ENCODE data around the gene KMT2B. TPM values are rescaled to one million over a fixed set of nuclear protein-coding genes. Genes with fewer than 3 reads are reported as not detected.

KMT2B gene
- total and polyA plus RNA-seq, 5 experiments from 2014 or later: 0.60 to 79.2 (median 2.8) TPM

DNA sequence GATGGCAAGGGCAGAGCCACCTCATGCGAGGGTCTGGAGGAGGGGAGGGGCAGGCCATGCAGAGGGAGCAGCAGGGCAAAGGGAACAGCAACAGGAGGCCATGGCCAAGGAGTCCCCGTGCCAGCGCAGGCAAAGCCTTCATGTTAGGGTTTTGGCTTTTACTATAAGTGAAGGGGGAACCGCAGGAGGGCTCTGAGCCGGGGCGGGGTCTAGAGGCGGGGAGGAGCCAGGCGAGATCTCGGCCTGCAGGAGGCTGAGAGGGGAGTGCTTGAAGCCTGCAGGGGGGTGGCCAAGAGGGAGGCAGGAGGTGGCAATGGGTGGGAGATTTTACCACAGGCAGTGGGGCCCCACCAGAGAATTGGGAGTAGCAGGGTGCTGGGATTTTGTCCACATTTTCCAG is 63.8 kb downstream of the KMT2B start:
- ATAC-seq: no peak
- no peak overlapping the region for H3K4me3 Mint-ChIP-seq
- H3K27me3 Mint-ChIP-seq: no peaks in the 10 kb centered on the region
- H3K36me3 Mint-ChIP-seq: peaks cover 0 to 2% (median 2%) of the 10 kb centered on the region in 3 donors
- POLR2A ChIA-PET: no interaction called here
- DNase-seq: no peak
- H3K9me3 Mint-ChIP-seq: no peaks in the 10 kb centered on the region
- peaks cover 4 to 8% (median 5%) of the 10 kb centered on the region in 4 donors for H3K4me1 Mint-ChIP-seq
- H3K27ac Mint-ChIP-seq: peak overlapping the region in 1 of 10 donors; percentile 37

DNA sequence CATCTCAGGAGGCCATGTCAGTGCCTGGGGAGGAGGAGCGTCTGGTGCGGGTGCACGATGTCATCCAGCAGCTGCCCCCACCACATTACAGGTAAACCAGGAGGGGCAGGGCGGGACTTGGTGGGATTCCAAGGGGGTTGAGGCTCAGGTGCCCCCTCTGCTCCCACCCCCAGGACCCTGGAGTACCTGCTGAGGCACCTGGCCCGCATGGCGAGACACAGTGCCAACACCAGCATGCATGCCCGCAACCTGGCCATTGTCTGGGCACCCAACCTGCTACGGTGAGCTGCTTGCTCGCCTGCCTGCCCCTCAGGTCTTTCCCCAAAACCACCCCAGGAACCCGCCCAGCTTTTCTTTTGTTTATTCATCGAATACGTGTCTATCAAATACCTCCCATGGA is 64.8 kb downstream of the KMT2B start:
- ATAC-seq: no peak
- Mint-ChIP-seq H3K27ac (no peak overlapping the region), H3K27me3 (no peaks in the 10 kb centered on the region), H3K36me3 (peaks cover 0 to 2% (median 2%) of the 10 kb centered on the region in 3 donors), H3K9me3 (no peaks in the 10 kb centered on the region), H3K4me1 (peaks cover 0 to 4% (median 0%) of the 10 kb centered on the region in 4 donors), H3K4me3 (no peak overlapping the region)
- POLR2A ChIA-PET: no interaction called here
- DNase-seq: no peak

DNA sequence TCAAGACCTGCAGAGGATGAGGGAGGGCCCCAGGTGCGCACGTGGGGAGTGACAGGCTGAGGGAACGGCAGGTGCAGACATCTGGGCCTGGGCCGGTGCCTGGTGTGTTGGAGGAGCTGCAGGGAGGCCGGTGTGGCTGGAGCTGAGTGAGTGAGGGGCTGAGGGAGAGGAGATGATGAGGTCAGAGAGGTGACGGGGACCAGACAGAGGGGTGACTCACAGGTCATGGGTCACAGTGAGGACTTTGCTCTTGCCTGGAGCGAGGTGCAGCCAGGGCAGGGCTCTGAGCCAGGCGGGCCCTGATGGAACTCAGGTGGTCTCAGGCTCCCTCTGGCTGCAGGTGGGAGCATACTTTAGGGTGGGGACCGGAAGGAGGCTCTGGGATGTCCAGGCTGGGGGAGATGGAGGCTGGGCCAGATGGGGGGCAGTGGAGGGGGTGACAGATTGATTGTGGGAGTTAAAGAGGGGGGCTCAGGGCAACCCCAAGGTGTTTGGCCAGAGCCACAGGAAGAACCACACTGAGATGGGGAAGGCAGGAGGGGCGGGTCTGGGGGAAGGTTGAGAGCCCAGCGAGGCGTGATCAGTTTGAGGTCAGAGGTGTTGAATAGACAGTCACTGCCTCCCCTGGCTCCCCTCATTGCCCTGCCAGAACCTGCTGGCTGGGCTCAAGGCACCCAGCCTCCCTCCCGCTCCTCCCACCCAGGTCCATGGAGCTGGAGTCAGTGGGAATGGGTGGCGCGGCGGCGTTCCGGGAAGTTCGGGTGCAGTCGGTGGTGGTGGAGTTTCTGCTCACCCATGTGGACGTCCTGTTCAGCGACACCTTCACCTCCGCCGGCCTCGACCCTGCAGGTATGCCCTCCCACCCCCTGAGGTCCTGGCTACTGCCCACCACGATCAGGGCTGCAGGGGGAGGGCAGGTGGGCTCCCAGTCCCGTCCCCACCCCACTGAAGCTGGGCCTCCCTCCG is 65.9 kb downstream of the KMT2B start:
- H3K4me3 Mint-ChIP-seq: no peak overlapping the region
- ATAC-seq (no peak), DNase-seq (no peak)
- POLR2A ChIA-PET: no interaction called here
- H3K4me1 Mint-ChIP-seq: peaks cover 0 to 4% (median 0%) of the 10 kb centered on the region in 4 donors
- H3K27me3 Mint-ChIP-seq: no peaks in the 10 kb centered on the region
- H3K9me3 Mint-ChIP-seq: no peaks in the 10 kb centered on the region
- H3K27ac Mint-ChIP-seq: peak overlapping the region in 1 of 10 donors; percentile 56
- peaks cover 0 to 2% (median 2%) of the 10 kb centered on the region in 3 donors for H3K36me3 Mint-ChIP-seq

GRCh38 chr19:35784503-35785338 is 66.9 kb downstream of the KMT2B start:
- DNase-seq: no peak
- Mint-ChIP-seq H3K4me1 (peaks cover 0 to 2% (median 0%) of the 10 kb centered on the region in 4 donors), H3K4me3 (no peak overlapping the region), H3K27ac (no peak overlapping the region), H3K27me3 (no peaks in the 10 kb centered on the region), H3K9me3 (no peaks in the 10 kb centered on the region), H3K36me3 (peaks cover 0 to 2% (median 0%) of the 10 kb centered on the region in 3 donors)
- ATAC-seq: no peak
- POLR2A ChIA-PET: no interaction called here

GRCh38 chr19:35785339-35785627 is 67.5 kb downstream of the KMT2B start:
- Mint-ChIP-seq H3K27me3 (no peaks in the 10 kb centered on the region), H3K4me1 (peaks cover 0 to 2% (median 0%) of the 10 kb centered on the region in 4 donors), H3K4me3 (no peak overlapping the region), H3K36me3 (peaks cover 0 to 2% (median 0%) of the 10 kb centered on the region in 3 donors), H3K27ac (no peak overlapping the region), H3K9me3 (no peaks in the 10 kb centered on the region)
- no peak for DNase-seq
- POLR2A ChIA-PET: no interaction called here
- no peak for ATAC-seq

- POLR2A ChIA-PET: no interaction called here
- H3K9me3 Mint-ChIP-seq: no peaks in the 10 kb centered on the region
- DNase-seq (no peak), ATAC-seq (no peak)
- peak overlapping the region in 2 of 10 donors; percentile 30 to 79 for H3K27ac Mint-ChIP-seq
- H3K4me1 Mint-ChIP-seq: peaks cover 0 to 2% (median 0%) of the 10 kb centered on the region in 4 donors
- H3K36me3 Mint-ChIP-seq: no peaks in the 10 kb centered on the region
- H3K27me3 Mint-ChIP-seq: no peaks in the 10 kb centered on the region
- H3K4me3 Mint-ChIP-seq: no peak overlapping the region
These were observed 68.7 kb downstream of the KMT2B start for GRCh38 chr19:35786299-35787160.

- DNase-seq (no peak), ATAC-seq (no peak)
- no peaks in the 10 kb centered on the region for H3K9me3 Mint-ChIP-seq
- peaks cover 0 to 2% (median 0%) of the 10 kb centered on the region in 4 donors for H3K4me1 Mint-ChIP-seq
- H3K4me3 Mint-ChIP-seq: no peak overlapping the region
- POLR2A ChIA-PET: no interaction called here
- peaks cover 0 to 3% (median 3%) of the 10 kb centered on the region in 5 donors for H3K27me3 Mint-ChIP-seq
- H3K36me3 Mint-ChIP-seq: no peaks in the 10 kb centered on the region
- H3K27ac Mint-ChIP-seq: no peak overlapping the region
These were observed 69.5 kb downstream of the KMT2B start for GRCh38 chr19:35787227-35787799.

Other genes with a start within 250 kb of the KMT2B start
- gene KRTDAP, start 227.5 kb upstream of the KMT2B start, total RNA-seq: not detected
- not detected for gene KRTDAP, start 227.5 kb upstream of the KMT2B start, polyA plus RNA-seq
- gene DMKN, start 204.4 kb upstream of the KMT2B start, total RNA-seq: 1 to 10 TPM; 1.8 to 2.6 TPM
- gene DMKN, start 204.4 kb upstream of the KMT2B start, polyA plus RNA-seq: 1 to 10 TPM in 1 of 3 donors, under 1 TPM in 2; 0.27 to 5.8 (median 0.42) TPM
- gene SBSN, start 189.7 kb upstream of the KMT2B start, total RNA-seq: under 1 TPM in 1 of 2 experiments, not detected in 1; 0.31 TPM
- gene SBSN, start 189.7 kb upstream of the KMT2B start, polyA plus RNA-seq: not detected
- not detected for gene GAPDHS, start 184.5 kb upstream of the KMT2B start, total RNA-seq
- not detected for gene GAPDHS, start 184.5 kb upstream of the KMT2B start, polyA plus RNA-seq
- 10 to 100 TPM; 31.1 to 34.3 TPM for gene TMEM147, start 172.4 kb upstream of the KMT2B start, total RNA-seq
- 100 to 1,000 TPM; 151 to 159 (median 157) TPM for gene TMEM147, start 172.4 kb upstream of the KMT2B start, polyA plus RNA-seq
- gene ATP4A, start 154.3 kb upstream of the KMT2B start, total RNA-seq: not detected
- not detected for gene ATP4A, start 154.3 kb upstream of the KMT2B start, polyA plus RNA-seq
- not detected for gene PMIS2, start 131.8 kb upstream of the KMT2B start, total RNA-seq
- gene PMIS2, start 131.8 kb upstream of the KMT2B start, polyA plus RNA-seq: not detected
- 10 to 100 TPM; 27.1 to 29.8 TPM for gene HAUS5, start 105.3 kb upstream of the KMT2B start, total RNA-seq
- 1 to 10 TPM; 6.6 to 7.7 (median 7.2) TPM for gene HAUS5, start 105.3 kb upstream of the KMT2B start, polyA plus RNA-seq
- gene RBM42, start 89.0 kb upstream of the KMT2B start, total RNA-seq: 10 to 100 TPM; 55.5 to 56.2 TPM
- gene RBM42, start 89.0 kb upstream of the KMT2B start, polyA plus RNA-seq: 10 to 100 TPM; 54.1 to 59.7 (median 58.0) TPM
- 1 to 10 TPM in 1 of 2 experiments, under 1 TPM in 1; 0.55 to 1.0 TPM for gene ETV2, start 76.3 kb upstream of the KMT2B start, total RNA-seq
- gene ETV2, start 76.3 kb upstream of the KMT2B start, polyA plus RNA-seq: under 1 TPM in 2 of 3 donors, not detected in 1; 0.27 to 0.47 TPM
- 100 to 1,000 TPM; 197 to 212 TPM for gene COX6B1, start 69.7 kb upstream of the KMT2B start, total RNA-seq
- 100 to 1,000 TPM; 824 to 920 (median 852) TPM for gene COX6B1, start 69.7 kb upstream of the KMT2B start, polyA plus RNA-seq
- gene UPK1A, start 51.5 kb upstream of the KMT2B start, total RNA-seq: not detected
- gene UPK1A, start 51.5 kb upstream of the KMT2B start, polyA plus RNA-seq: not detected
- gene ZBTB32, start 13.4 kb upstream of the KMT2B start, total RNA-seq: under 1 TPM; 0.21 to 0.36 TPM
- gene ZBTB32, start 13.4 kb upstream of the KMT2B start, polyA plus RNA-seq: under 1 TPM; 0.15 to 0.68 (median 0.43) TPM
- 10 to 100 TPM; 79.8 to 82.5 TPM for gene IGFLR1, start 24.4 kb downstream of the KMT2B start, total RNA-seq
- 10 to 100 TPM; 70.2 to 92.7 (median 92.6) TPM for gene IGFLR1, start 24.4 kb downstream of the KMT2B start, polyA plus RNA-seq
- gene U2AF1L4, start 27.4 kb downstream of the KMT2B start, total RNA-seq: 10 to 100 TPM; 52.7 to 53.1 TPM
- 10 to 100 TPM; 43.1 to 93.1 (median 76.6) TPM for gene U2AF1L4, start 27.4 kb downstream of the KMT2B start, polyA plus RNA-seq
- 10 to 100 TPM; 23.0 to 26.2 TPM for gene PSENEN, start 27.6 kb downstream of the KMT2B start, total RNA-seq
- 10 to 100 TPM; 68.7 to 76.5 (median 71.2) TPM for gene PSENEN, start 27.6 kb downstream of the KMT2B start, polyA plus RNA-seq
- gene LIN37, start 30.6 kb downstream of the KMT2B start, total RNA-seq: 10 to 100 TPM; 14.0 to 16.6 TPM
- 10 to 100 TPM in 1 of 3 donors, 1 to 10 TPM in 2; 5.4 to 15.5 (median 8.1) TPM for gene LIN37, start 30.6 kb downstream of the KMT2B start, polyA plus RNA-seq
- gene HSPB6, start 39.0 kb downstream of the KMT2B start, total RNA-seq: not detected
- not detected for gene HSPB6, start 39.0 kb downstream of the KMT2B start, polyA plus RNA-seq
- gene PROSER3, start 40.2 kb downstream of the KMT2B start, total RNA-seq: 10 to 100 TPM; 42.0 to 43.5 TPM
- 1 to 10 TPM; 3.4 to 7.4 (median 5.8) TPM for gene PROSER3, start 40.2 kb downstream of the KMT2B start, polyA plus RNA-seq
- 10 to 100 TPM in 1 of 2 experiments, 1 to 10 TPM in 1; 8.7 to 11.1 TPM for gene ARHGAP33, start 57.6 kb downstream of the KMT2B start, total RNA-seq
- under 1 TPM in 1 of 3 donors, not detected in 2; 0.13 TPM for gene ARHGAP33, start 57.6 kb downstream of the KMT2B start, polyA plus RNA-seq
- gene PRODH2, start 94.8 kb downstream of the KMT2B start, total RNA-seq: not detected
- gene PRODH2, start 94.8 kb downstream of the KMT2B start, polyA plus RNA-seq: not detected
- under 1 TPM in 1 of 2 experiments, not detected in 1; 0.27 TPM for gene NPHS1, start 134.5 kb downstream of the KMT2B start, total RNA-seq
- gene NPHS1, start 134.5 kb downstream of the KMT2B start, polyA plus RNA-seq: under 1 TPM in 1 of 3 donors, not detected in 2; 0.50 TPM
- under 1 TPM; 0.96 to 0.99 TPM for gene KIRREL2, start 138.9 kb downstream of the KMT2B start, total RNA-seq
- gene KIRREL2, start 138.9 kb downstream of the KMT2B start, polyA plus RNA-seq: under 1 TPM; 0.16 to 0.77 (median 0.35) TPM
- not detected for gene APLP1, start 150.6 kb downstream of the KMT2B start, total RNA-seq
- gene APLP1, start 150.6 kb downstream of the KMT2B start, polyA plus RNA-seq: not detected
- gene NFKBID, start 182.5 kb downstream of the KMT2B start, total RNA-seq: 10 to 100 TPM; 42.7 to 48.7 TPM
- 1 to 10 TPM; 1.2 to 2.8 (median 2.5) TPM for gene NFKBID, start 182.5 kb downstream of the KMT2B start, polyA plus RNA-seq
- 10 to 100 TPM; 85.7 to 87.7 TPM for gene HCST, start 184.5 kb downstream of the KMT2B start, total RNA-seq
- 1,000 to 10,000 TPM; 1,254 to 1,751 (median 1,469) TPM for gene HCST, start 184.5 kb downstream of the KMT2B start, polyA plus RNA-seq
- 1 to 10 TPM; 3.1 to 5.8 TPM for gene TYROBP, start 190.3 kb downstream of the KMT2B start, total RNA-seq
- 10 to 100 TPM in 1 of 3 donors, 1 to 10 TPM in 2; 4.4 to 72.6 (median 5.6) TPM for gene TYROBP, start 190.3 kb downstream of the KMT2B start, polyA plus RNA-seq
- 10 to 100 TPM; 11.2 to 11.4 TPM for gene LRFN3, start 218.4 kb downstream of the KMT2B start, total RNA-seq
- gene LRFN3, start 218.4 kb downstream of the KMT2B start, polyA plus RNA-seq: 1 to 10 TPM in 2 of 3 donors, under 1 TPM in 1; 0.62 to 1.4 (median 1.1) TPM

Data from naive thymus-derived CD8-positive, alpha-beta T cell (primary cell).